UCSD-AML1 (cell line): ENCODE results near the gene DDX50.
"Not testable (repeated sequence)": the region's sequence is repeated elsewhere in the genome, so short reads cannot be mapped to it uniquely, and the experiment has no call there.

ENCODE experiments used
- DNase-seq: peaks from one replicate; lab custom pipeline; 2025; ENCODE audit not compliant: unreplicated experiment; lab: John Stamatoyannopoulos, UW

DDX50 gene, protein sequence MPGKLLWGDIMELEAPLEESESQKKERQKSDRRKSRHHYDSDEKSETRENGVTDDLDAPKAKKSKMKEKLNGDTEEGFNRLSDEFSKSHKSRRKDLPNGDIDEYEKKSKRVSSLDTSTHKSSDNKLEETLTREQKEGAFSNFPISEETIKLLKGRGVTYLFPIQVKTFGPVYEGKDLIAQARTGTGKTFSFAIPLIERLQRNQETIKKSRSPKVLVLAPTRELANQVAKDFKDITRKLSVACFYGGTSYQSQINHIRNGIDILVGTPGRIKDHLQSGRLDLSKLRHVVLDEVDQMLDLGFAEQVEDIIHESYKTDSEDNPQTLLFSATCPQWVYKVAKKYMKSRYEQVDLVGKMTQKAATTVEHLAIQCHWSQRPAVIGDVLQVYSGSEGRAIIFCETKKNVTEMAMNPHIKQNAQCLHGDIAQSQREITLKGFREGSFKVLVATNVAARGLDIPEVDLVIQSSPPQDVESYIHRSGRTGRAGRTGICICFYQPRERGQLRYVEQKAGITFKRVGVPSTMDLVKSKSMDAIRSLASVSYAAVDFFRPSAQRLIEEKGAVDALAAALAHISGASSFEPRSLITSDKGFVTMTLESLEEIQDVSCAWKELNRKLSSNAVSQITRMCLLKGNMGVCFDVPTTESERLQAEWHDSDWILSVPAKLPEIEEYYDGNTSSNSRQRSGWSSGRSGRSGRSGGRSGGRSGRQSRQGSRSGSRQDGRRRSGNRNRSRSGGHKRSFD

DNA sequence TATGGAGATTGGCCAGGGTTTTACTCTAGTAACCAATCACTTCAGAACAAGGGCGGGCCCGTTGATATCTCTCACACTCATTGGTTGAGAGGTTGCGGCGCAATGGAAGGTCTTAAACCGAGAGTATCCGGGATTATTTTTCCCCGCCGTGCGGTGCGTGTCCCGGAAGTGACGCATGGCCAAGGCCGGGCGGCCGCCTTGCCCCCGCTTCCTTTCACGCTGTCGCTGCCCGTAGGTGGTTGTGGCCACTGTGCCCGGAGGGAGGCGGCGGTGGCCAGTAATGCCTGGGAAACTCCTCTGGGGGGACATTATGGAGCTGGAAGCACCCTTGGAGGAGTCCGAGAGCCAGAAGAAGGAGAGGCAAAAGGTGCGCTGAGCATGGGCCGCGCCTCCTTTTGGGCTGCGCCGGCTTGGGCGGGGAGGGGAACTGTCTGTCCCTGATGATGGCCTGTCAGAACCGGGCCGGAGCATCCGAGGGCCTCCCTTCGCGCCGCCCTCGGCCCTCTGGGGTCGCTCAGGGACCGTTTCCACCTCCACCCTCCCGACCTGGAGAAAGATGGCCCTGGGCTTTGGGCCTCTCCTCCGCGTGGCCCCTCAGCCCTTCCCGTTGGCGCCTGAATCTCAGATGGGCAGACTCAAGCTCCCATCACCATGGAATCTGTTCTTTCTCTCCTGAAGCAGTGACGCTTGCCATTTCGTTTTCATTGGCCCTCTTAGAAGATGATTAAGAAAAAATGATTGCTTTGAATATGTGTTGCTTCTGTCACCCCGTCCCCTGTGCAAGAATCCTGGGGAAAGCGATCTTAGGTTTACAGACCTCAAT, at the start of gene DDX50:
DDX50 (plus strand) TSS at position 211 of the 823 bp plus-strand sequence; CDS start at position 281, 70 bp downstream.
- DNase-seq, result peak; percentile 94

DNA sequence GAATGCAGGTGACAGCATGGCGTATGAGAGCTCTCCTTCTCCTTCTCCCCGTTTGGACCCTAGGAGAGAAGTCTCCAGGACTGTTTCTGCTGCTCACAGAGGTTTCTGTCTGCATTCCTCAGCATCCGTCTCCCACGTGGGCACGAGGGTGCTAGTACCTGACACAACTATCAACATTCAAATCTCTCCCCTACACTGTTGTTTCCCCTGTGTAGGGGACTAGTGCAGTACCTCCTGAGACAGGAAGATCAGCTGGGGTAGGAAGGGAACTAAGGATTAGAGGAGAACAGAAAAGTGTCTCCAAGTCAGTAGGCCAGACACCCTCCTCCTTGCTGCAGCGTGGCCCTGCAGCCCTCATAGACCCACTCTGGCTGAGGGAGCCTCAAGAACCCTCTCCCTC, 44.8 kb upstream of the DDX50 start:
- DNase-seq, result no peak

- no peak for DNase-seq
Observed at GRCh38 chr10:68857005-68857404, 44.1 kb upstream of the DDX50 start.

DNA sequence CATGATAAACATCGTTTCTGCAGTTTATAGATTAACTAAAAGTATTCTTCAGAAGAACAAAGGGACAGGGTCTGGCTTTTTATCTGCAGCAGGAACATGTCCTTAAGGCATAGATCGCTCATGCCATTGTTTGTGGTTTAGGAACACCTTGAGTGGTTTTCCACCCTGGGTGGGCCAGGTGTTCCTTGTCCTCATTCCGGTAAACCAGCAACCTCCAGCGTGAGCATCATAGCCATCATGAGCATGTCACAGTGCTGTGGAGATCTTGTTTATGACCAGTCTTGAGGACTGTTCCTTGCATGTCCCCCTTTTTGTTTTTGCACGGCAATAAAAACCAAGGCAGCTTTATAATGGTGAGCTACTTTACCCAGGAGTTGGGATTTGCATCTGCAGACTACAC, 39.9 kb upstream of the DDX50 start:
- no peak for DNase-seq

- DNase-seq, result no peak
Observed at GRCh38 chr10:68864611-68865010, 36.5 kb upstream of the DDX50 start.

GRCh38 chr10:68868173-68868572, 32.9 kb upstream of the DDX50 start:
- DNase-seq, result not testable (repeated sequence)

DNA sequence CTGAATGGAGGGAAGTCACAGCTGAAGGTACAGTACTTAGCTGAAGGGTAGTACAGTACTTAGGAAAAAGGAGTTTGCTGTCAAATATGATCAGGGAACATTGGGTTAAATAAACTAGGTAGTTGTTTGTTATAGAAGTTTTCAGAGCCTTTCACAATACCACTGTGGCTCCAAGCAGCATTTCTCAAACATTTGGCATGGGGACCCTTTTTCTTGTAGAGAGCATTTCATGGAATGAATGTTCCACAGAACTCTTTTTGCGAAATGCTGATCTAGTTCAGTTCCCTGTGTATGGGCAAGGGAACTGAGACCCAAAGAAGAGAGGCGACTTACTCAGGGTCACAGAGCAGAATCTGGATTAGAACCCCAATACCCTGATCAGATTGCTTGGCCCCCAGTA, 31.5 kb upstream of the DDX50 start:
- DNase-seq, result no peak

DNA sequence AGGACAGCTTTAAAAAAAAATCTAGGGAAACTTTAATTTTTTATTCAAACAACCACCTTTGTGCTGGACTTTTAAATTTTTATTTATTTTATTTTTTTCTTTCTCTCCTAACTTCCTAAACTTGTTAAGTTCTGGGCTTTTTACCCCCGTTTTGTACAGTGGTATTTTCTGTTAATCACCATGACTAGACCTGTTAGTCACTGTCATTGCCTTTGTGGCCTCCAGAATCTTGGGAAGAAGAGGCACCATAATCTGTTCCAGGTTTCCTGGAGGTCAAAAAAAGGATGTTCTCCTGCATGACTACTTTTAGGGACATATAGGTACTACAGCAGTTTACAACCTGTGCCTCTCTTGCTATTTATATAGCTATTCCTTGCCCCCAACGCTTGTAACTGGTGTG, 31.1 kb upstream of the DDX50 start:
- DNase-seq, result no peak

DNA sequence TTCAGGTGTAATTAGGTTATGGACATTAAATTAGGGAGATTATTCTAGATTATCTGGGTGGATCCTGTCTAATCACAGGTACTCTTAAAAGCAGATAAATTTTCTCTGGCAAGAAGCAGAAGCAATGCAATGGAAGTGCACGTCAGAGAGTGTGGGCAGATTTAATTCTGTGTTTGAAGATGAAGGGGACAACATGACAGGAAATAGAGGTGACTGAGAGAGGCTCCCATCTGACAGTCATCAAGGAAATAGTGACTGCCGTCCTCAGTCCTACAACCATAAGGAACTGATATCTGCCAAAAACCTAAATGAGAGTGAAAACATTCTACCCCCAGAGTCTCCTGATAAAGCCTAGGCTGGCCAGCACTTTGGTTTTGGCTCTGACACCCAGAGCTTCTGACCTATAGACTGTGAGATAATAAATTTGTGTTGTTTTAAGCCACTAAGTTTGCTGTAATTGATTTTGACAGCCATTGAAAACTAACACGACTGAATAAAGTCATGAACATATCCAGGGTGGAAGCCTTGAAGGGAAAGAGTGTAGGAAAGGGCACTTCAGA, 30.5 kb upstream of the DDX50 start:
- DNase-seq, result no peak

- DNase-seq, result no peak
Observed at GRCh38 chr10:68871105-68871711, 29.9 kb upstream of the DDX50 start.

DNA sequence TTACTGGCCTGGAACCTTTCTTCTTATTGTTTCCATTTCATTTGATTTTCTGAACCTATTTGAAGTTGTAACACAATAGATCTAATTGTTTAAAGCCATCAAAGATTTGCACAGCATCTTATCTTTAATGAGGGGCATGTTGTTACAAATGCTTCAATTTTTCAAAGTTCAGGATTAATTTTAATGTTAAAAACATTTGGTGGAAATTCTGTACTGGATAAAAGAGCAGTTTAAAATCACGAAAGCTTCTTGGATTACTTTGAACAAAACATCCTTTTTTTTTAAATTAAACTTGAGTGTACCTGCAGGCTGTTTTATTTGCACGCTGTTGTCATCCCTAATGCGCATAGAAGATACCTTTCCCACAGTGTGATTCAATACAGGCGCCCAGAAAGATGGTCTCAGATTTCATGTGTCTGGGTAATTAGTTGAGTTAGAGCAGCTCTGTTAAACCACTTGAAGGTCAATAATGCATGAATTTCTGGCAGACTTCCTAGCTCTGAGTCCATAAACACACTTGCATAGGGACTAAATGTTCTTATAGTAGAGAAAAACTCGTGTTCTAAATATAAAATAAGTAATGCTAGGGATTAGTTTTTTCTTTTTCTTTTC, 29.3 kb upstream of the DDX50 start:
- no peak for DNase-seq

GRCh38 chr10:68876246-68877138, 24.6 kb upstream of the DDX50 start:
- no peak for DNase-seq

GRCh38 chr10:68877482-68878110, 23.5 kb upstream of the DDX50 start:
- no peak for DNase-seq

GRCh38 chr10:68878496-68878895, 22.6 kb upstream of the DDX50 start:
- no peak for DNase-seq

- DNase-seq, result no peak
Observed at GRCh38 chr10:68879628-68880027, 21.5 kb upstream of the DDX50 start.

DNA sequence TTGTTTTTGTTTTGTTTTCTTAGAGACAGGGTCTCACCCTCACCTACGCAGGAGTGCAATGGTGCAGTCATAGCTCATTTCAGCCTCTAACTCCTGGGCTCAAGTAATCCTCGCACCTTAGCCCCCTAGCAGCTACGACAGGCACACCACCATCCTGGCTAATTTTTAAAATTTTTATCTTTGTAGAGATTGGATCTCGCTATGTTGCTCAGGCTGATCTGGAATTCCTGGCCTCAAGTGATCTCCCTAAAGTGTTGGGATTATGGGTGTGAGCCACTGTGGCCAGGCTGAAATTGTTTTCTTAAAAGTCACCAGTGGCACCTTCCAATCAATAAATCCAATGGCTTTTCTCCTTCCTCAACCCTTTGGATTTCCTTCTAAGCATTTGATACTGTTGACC, 20.9 kb upstream of the DDX50 start:
- no peak for DNase-seq

DNA sequence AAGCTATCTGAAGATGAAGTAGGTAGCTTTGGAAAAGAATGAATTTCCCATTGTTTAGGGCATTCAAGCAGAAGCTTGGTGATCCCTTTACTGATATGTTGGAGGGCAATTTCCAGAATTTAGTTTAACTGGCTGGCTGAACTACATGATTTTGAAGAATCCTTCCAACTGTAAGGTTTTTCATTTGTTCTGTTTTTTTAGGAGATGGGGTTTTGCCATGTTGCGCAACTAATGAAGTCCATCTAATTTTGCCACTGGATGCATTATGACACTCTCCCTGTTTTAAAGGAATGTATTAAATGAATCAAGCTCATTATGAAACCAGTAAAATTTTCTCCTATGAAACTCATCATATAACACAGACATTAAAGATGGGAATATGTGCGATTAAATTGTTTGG, 6.1 kb upstream of the DDX50 start:
- DNase-seq, result no peak

DNA sequence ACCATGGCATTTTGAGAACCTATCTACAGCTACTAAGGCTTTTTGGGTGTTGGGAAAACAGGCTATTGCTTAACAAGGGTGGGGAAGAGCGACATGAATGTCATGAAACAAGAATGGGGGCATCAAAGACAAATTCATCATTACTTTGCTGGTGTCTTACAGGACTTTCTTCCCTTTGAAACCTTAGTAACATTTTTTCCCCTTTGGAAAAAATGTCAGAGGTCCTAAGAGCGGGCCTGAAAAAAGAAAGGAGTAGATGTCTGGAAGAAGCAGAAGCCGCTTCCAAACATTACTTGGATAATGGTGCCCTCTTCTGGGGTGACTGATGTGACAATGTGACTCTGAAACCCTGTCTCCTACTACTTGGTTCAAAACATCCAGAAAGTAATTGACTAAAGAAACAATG, 3.8 kb upstream of the DDX50 start:
- DNase-seq, result peak; percentile 13

- DNase-seq, result no peak
Observed at GRCh38 chr10:68899186-68899745, 1.8 kb upstream of the DDX50 start.
